22Rv1 (cell line): ENCODE data around the gene ZNF79.

Experiments used
- H3K27ac ChIP-seq: fragments of 450-650 bp; 2 replicates; pipeline ENCODE4 v1.5.1; 2017
- ZFX ChIP-seq: fragments of 450-650 bp; IDR thresholded peaks from 2 replicates; pipeline ENCODE4 v1.6.1; 2017; ENCODE audit warnings: antibody characterized with exemption, borderline replicate concordance
- TF ChIP-seq, protein P1 (sequence below): fragments of 450-650 bp; IDR thresholded peaks from 2 replicates; pipeline ENCODE4 v1.5.1; 2017; ENCODE audit warnings: mild to moderate bottlenecking

The ZNF79 gene

DNA sequence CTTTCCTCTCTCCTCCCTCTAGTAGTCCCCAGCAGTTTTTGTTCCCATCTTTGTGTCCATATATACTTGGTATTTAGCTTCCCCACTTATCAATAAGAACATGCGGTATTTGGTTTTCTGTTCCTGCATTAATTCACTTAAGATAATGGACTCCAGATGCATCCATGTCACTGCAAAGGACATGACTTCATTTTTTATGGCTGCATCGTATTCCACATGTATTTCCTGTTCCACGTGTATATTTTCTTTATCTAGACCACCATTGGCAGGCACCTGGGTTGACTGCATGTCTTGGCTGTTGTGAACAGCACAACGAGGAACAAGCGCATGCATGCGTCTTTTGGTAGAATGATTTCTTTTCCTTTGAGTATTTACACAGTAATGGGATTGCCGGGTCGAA is 6.2 kb downstream of the ZNF79 start:
- TF ChIP-seq, protein P1, sequence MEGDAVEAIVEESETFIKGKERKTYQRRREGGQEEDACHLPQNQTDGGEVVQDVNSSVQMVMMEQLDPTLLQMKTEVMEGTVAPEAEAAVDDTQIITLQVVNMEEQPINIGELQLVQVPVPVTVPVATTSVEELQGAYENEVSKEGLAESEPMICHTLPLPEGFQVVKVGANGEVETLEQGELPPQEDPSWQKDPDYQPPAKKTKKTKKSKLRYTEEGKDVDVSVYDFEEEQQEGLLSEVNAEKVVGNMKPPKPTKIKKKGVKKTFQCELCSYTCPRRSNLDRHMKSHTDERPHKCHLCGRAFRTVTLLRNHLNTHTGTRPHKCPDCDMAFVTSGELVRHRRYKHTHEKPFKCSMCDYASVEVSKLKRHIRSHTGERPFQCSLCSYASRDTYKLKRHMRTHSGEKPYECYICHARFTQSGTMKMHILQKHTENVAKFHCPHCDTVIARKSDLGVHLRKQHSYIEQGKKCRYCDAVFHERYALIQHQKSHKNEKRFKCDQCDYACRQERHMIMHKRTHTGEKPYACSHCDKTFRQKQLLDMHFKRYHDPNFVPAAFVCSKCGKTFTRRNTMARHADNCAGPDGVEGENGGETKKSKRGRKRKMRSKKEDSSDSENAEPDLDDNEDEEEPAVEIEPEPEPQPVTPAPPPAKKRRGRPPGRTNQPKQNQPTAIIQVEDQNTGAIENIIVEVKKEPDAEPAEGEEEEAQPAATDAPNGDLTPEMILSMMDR, result no peak
- no peak overlapping the region for H3K27ac ChIP-seq

DNA sequence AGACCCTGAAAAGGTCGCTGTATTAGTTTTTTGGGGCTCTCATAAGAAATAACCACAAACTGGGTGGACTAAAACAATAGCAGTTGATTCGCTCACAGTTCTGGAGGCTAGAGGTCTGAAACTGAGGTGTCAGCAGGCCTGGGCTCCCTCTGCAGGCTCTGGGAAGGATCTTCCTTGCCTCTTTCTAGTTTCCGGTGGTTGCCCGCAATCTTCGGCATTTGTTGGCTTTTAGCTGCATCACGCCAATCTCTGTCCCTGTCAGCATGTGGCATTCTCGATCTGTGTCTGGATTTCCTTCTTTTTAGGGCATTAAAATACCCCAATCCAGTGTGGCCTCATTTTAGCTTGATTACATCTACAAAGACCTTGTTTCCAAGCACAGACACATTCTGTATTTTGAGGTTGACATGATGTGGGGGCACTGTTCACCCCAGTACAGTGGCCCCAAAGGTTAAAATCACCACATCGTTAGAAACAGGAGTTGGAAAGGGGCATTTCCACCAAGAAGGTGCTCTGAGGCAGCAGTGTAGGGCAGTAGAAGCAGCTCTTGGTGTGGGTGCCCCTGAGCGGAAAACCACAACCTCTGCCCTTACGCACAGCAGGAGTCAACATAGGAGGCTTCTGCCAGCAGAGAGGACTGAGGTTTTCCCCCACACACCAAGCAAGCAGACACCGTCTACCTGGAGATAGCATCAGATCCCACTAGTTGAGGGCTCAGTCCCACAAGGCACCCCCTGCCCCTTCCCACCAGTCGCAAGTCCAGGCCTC is 13.5 kb downstream of the ZNF79 start:
- H3K27ac ChIP-seq, result no peak overlapping the region
- TF ChIP-seq, protein P1, result no peak
- TF ChIP-seq ZFX, result no peak

- TF ChIP-seq ZFX, result no peak
- TF ChIP-seq, protein P1, result no peak
- H3K27ac ChIP-seq, result no peak overlapping the region
Measured at GRCh38 chr9:127438394-127438793, 14.2 kb downstream of the ZNF79 start.

DNA sequence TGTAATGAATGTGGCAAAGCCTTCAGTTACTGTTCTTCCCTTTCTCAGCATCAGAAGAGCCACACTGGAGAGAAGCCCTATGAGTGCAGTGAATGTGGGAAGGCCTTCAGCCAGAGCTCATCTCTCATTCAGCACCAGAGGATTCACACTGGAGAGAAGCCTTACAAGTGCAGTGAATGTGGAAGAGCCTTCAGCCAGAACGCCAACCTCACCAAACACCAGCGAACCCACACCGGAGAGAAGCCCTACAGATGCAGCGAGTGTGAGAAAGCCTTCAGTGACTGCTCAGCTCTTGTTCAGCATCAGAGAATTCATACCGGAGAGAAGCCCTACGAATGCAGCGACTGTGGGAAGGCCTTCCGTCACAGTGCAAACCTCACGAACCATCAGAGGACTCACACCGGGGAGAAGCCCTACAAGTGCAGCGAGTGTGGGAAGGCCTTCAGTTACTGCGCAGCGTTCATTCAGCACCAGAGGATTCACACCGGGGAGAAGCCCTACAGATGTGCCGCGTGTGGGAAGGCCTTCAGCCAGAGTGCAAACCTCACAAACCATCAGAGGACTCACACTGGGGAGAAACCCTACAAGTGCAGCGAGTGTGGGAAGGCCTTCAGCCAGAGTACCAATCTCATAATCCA is 20.2 kb downstream of the ZNF79 start:
- TF ChIP-seq, protein P1, result no peak
- no peak overlapping the region for H3K27ac ChIP-seq

DNA sequence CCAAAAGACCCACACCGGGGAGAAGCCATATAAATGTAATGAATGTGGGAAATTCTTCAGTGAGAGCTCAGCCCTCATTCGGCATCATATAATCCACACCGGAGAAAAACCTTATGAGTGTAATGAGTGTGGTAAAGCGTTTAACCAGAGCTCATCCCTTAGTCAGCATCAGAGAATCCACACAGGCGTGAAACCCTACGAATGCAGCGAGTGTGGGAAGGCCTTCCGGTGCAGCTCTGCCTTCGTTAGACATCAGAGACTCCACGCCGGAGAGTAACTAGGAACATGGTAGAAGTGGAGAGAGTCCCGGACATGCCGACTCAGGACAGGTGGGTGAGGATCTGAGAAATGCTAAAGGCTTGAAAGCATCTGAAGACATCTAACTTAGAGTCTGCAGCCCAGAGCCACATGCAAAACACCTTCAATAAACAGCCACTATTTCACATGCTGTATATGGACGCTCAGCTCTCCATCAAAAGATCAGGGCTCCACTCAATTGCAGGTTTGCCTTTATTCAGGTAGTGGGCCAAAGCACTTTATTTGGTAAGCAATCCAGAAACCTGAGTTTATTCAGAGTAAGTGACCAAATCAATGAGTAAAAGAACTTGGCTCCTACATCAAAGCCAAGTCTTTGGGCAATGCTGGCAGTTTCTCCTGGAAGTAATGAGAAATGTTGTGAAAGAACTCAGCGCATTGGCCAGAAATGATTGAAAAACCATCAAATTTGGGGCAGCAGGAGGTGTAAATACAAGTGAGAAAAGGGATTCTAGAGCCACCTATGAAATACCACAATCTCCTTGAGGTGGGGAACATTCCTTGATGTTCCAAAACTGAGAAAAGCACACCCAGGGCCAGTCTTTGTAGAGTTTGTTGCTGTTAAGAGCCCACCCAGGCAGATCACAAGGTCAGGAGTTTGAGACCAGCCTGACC is 21.0 kb downstream of the ZNF79 start:
- peak overlapping the region; percentile 95 for H3K27ac ChIP-seq
- TF ChIP-seq, protein P1, result no peak
- TF ChIP-seq ZFX, result no peak

DNA sequence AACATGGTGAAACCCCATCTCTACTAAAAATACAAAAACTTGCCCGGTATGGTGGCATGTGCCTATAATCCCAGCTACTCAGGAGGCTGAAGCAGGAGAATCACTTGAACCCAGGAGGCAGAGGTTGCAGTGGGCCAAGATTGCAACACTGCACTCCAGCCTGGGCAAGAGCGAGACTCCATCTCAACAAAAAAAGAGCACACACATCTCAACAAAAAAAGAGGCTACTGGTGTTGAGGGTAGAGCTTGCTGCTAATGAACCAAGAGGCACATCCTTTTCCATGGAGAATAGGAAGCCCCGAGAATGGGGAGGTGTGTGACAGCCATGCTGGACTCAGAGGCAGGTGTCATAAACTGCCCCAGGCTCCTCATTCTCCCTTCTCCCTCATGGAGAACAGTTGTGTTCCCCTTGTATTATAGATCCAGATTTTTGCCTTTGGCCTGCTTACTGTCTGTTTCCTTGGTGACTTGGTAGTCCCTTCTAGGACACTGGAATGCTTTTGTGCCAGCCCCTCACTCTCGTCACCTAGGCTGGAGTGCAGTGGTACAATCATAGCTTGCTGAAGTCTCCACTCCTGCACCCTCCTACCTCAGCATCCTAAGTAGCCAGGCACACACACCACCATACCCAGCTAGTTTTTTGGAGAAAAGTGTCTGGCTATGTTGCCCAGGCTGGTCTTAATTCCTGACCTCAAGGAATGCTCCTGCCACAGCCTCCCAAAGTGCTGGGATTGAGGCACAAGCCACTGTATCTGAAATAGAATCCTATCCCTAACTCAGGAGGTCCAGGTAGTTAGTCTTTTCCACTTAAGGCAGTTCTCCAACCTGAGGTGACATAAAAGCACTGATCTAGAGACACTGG is 21.9 kb downstream of the ZNF79 start:
- H3K27ac ChIP-seq, result peak overlapping the region; percentile 95

More for the DNA sequence above, 21.9 kb downstream of the ZNF79 start:
- no peak for TF ChIP-seq ZFX
- TF ChIP-seq, protein P1, result no peak
